HG03066 (cell line): Measurements from ENCODE around the gene LPP.

Experiments used
- ATAC-seq: cut with Tn5 transposase; IDR thresholded peaks from one replicate; pipeline ENCODE4 v1.9.1; 2021; ENCODE audit warnings: low read depth; ENCODE audit not compliant: unreplicated experiment

LPP gene

GRCh38 chr3:188488801-188489200, 334.8 kb downstream of the LPP start:
- ATAC-seq = no peak

DNA sequence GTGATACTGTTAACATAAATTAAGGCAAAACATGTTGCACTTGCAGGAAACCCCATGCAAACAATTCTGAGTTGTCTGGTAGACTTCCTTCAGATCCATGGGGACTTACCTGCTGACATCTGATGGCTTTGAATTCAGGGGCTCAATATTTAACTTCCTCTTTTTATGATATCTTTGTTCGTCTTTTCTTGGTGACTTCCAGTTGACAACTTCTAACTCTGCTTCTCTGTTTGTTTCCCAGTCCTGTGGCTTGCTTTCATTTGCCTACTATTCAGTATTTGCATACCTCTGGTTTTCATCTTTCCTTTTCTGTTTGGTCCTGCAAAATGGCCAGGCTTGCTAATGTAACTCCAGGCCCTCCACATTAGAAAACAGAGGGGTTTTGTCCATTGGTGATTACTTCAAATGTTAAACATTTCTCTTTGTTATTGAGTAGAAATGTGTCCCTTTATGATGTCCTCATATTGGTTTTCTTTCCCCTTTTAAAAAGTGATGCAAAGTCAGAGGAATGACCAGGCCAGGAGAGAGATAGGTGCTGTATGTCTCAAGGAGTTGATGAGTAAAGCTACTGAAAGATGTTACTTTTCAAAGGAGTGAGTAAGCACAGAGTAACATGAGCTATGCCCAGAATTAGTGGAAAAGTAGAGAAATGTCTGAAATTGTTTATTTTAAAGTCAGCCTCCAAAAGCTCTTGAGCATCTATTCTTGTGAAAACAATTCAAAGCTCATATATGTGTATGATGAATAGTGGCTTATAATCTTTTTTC, 335.9 kb downstream of the LPP start:
- ATAC-seq = no peak

GRCh38 chr3:188490416-188490815, 336.5 kb downstream of the LPP start:
- ATAC-seq = no peak

DNA sequence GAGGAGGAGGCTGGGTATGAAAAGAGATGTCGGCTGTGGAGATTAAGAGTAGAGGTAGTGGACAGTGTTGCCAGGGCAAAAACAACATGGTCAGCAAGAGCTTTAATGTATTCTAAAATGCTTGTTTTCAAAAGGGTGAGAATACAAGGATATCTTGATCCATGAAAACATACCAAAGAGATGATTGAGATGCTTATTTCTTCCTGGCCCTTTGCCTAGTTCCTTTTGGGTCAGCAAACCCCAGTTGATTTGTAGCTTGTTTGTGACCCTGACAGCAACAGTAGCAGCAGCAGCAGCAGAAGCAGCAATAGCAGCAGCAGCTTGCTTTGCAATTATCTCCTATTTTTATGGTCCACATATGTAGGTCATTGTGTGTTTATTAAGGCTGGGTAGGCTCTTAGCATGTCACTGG, 337.3 kb downstream of the LPP start:
- no peak for ATAC-seq

DNA sequence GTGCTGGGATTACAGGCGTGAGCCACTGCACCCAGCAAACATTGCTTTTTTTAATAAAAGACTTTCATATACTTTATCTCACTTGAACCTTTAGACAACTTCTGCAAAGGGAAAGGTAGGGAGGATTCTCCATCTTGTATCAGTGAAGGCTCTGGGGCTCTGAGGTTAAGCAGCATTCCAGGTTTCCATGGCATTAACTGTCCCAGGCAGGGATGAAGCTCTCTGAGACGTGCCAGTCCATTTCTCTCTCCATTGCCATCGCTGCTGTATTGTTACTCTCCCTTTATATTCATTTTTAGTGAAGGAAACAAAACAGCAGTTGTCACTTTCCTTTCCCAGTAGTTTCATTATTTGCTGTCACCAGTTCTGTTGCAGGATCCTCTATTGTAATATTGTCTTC, 342.4 kb downstream of the LPP start:
- ATAC-seq = no peak

GRCh38 chr3:188497021-188497420, 343.1 kb downstream of the LPP start:
- ATAC-seq = no peak

DNA sequence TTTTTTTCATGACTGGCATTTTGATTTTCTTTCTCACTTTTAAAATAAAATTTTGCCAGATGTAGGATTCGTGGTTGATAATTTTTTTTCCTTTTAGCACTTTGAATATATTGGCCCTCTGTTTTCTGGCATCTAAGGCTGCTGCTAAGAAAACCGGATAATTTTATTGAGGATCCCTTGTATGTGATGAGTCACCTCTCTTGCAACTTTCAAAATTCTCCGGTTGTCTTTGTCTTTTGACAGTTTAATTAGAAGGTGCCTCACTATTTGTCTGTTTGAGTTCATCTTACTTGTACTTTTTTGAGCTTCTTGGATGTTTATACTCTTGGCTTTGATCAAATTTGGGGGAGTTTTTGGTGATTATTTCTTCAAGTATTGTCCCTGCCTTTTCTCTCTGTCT, 349.7 kb downstream of the LPP start:
- no peak for ATAC-seq

GRCh38 chr3:188505151-188505550, 351.2 kb downstream of the LPP start:
- no peak for ATAC-seq

DNA sequence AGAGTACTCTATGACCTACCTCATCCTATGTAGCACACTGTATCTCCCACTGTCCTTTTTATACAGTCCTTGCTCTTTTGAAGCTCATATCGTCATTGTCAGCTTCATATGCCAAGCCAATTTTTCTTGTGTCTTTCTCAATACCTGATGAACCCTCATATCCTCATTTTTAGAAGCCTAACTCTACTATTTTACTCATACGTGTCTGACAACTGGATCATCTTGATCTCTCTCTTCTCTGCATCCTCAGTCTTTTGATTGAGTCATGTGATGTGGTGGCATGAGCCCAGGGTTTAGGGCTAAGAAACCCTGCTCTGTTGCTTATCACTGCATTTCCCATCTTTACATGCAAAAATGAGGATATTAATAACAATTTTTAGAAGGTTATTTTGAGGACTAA, 352.0 kb downstream of the LPP start:
- no peak for ATAC-seq

DNA sequence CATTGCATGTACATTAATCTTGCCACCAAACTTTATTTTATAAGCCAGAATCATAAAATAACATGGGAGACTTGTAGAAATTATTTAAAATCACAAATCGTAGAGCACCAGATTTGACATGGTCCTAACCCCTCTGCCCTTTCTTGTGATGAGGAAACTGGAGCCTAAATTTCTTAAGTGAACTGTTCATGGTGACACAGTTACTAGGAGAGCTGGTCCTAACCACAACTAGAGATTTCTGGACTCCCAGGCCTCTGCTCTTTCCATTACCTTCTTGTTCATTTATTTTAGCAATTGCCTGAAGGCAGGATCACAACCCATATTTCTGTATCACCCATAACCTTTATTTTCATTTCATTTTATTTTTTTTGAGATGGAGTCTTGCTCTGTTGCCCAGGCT, 352.5 kb downstream of the LPP start:
- ATAC-seq = no peak

DNA sequence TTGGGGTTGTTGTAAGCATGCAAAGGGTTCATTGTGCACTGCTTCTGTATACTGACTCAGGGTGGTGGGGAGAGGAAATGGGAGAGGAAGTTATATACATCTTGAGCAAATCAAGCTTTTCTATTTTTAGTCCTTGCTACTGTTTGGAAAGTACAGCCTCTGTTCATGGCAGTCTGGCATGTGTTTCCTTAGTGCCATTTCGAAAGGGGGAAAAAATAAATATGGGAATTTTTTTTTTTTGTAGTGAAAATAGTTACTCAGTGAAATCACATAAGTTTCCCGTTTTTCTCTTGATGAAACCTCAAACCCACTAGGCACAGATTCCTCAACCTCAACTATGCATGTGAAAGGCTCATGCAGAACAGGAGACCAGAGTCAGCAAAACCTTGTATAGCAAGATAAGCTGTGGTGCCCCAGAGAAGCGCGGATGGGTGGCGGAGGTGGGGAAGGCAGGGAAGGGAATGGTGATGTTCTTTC, 353.3 kb downstream of the LPP start:
- ATAC-seq = no peak

DNA sequence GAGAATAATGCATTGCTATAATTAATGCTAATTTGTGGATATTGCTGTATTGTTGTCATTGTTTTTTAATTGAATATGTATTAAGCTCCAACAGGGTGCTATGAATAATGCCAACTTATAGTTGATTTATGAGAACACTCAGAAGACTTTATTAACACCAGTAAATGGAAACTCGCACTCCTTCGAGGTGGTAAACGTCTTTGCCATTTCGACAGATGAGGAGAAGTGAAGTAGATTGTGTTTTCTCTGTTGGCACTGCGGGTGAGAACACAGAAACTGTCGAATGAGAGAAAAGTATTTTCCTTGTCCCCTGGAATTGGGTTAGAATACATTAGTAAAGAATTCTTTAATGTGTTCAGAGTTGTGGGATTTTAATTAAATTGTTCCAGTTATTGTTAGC, 354.5 kb downstream of the LPP start:
- no peak for ATAC-seq

DNA sequence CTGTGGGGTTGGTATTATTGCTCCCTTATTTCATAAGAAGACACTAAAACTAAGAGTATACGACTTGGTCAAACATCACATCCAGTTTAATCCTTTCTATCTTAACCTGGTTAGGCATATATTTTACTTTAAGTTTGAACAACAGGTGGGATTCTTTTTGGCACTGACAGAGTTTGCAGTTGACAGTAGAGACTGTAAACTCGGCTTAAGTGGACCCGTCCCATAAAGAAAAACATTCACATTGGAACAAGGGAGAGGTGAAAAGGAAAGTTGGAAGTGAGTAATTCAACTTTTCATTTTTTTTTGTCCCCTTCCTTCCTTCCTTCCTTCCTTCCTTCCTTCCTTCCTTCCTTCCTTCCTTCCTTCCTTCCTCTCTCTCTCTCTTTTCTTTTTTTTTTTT, 355.4 kb downstream of the LPP start:
- ATAC-seq = no peak

GRCh38 chr3:188510366-188510765, 356.4 kb downstream of the LPP start:
- no peak for ATAC-seq

- no peak for ATAC-seq
These were observed 359.8 kb downstream of the LPP start for GRCh38 chr3:188513662-188514328.

GRCh38 chr3:188516515-188516914, 362.6 kb downstream of the LPP start:
- no peak for ATAC-seq

- ATAC-seq = no peak
These were observed 364.5 kb downstream of the LPP start for GRCh38 chr3:188518416-188518815.

DNA sequence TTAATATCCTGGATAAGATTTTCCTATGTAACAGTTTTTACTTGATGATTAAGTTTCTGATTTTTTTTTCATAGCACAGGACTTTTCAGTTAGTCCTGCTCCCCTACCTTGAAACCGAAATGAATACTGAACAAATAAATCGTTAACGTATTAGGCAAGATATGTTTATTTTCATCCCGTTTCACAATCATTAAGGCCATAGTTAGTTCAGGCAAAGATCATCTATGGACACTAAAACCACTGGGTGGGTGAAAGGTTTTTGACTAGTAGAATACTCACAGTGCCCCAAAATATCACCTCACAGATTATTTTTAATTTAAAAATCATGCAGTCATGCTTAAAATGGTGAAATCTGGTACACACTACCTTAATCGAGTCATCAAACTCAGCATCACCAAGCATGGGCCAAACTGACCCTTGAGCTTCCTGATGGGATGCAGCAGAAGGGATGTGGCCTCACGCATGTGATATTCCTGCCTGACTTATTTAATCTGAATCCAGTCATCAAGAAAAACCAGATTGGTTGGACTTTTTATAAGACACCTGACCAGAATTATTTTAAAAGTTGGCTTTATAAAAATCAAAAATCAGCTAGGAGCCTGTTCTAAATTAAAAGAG, 365.0 kb downstream of the LPP start:
- no peak for ATAC-seq

- no peak for ATAC-seq
These were observed 366.5 kb downstream of the LPP start for GRCh38 chr3:188520466-188520865.

- ATAC-seq = no peak
These were observed 368.2 kb downstream of the LPP start for GRCh38 chr3:188522115-188522514.

- ATAC-seq = no peak
These were observed 369.3 kb downstream of the LPP start for GRCh38 chr3:188523291-188523690.

GRCh38 chr3:188524052-188524451, 370.1 kb downstream of the LPP start:
- no peak for ATAC-seq
